ENCODE measurements around the gene DMWD. TPM values are rescaled to one million over a fixed set of nuclear protein-coding genes. Genes with fewer than 3 reads are reported as not detected.
A peak's percentile ranks its signal among the peaks of the same experiment; 100 is the strongest.
"Not testable (repeated sequence)": the region's sequence is repeated elsewhere in the genome, so short reads cannot be mapped to it uniquely, and the experiment has no call there.

The DMWD gene
- total RNA-seq, 4 donors from 2014 or later = 9.1 to 32.2 (median 23.5) TPM

GRCh38 chr19:45801603-45802175 lies 9.0 kb upstream of the DMWD start:
- H3K36me3 ChIP-seq = no peaks in the 10 kb centered on the region
- H3K27me3 ChIP-seq = no peaks in the 10 kb centered on the region
- peaks cover 13 to 35% (median 24%) of the 10 kb centered on the region in 3 donors for H3K4me1 ChIP-seq
- no peak for DNase-seq
- H3K4me3 ChIP-seq = no peak overlapping the region
- WGBS, 2 donors = 71 to 77% methylated on average over 2 to 7 of the region's 7 CpGs
- H3K9me3 ChIP-seq = no peaks in the 10 kb centered on the region
- TF ChIP-seq, protein P1, sequence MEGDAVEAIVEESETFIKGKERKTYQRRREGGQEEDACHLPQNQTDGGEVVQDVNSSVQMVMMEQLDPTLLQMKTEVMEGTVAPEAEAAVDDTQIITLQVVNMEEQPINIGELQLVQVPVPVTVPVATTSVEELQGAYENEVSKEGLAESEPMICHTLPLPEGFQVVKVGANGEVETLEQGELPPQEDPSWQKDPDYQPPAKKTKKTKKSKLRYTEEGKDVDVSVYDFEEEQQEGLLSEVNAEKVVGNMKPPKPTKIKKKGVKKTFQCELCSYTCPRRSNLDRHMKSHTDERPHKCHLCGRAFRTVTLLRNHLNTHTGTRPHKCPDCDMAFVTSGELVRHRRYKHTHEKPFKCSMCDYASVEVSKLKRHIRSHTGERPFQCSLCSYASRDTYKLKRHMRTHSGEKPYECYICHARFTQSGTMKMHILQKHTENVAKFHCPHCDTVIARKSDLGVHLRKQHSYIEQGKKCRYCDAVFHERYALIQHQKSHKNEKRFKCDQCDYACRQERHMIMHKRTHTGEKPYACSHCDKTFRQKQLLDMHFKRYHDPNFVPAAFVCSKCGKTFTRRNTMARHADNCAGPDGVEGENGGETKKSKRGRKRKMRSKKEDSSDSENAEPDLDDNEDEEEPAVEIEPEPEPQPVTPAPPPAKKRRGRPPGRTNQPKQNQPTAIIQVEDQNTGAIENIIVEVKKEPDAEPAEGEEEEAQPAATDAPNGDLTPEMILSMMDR (IDR thresholded peaks at IDR 0.05) = no peak
- intact Hi-C loops (cut with DNase I) = no loop called here
- no peak overlapping the region for H3K27ac ChIP-seq

DNA sequence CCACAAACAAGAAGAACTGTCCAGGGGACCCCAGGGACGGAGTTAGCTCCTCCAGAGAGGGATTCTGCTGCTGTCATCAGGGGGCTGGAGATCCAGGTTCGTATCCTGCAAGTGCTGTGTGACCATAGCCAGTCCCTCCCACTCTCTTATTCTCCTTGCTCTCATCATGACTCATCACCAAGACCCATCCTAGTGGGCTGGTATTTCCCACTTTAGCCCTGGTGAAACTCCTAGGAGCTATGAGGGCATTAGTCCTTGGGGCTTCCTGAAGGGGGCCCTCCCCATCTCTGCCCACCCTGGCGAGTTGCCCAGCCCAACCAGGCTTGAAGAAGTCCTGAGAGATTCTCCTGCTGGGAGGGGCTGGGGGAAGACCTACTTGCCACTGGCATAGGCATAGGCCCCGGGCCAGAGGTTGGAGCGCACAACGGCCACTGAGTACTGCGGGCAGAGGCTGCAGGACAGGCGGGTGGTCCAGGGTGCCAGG lies 7.5 kb upstream of the DMWD start:
- TF ChIP-seq, protein P1 (IDR thresholded peaks at IDR 0.05) = no peak
- TF ChIP-seq POLR2A (IDR thresholded peaks at IDR 0.05) = no peak
- intact Hi-C loops (cut with DNase I) = no loop called here
- 44 to 57% methylated on average over 2 of the region's 8 CpGs for WGBS, 2 donors
- DNase-seq = no peak
- peak overlapping the region; percentile 59 to 76 (median 70) for H3K27ac ChIP-seq
- no peaks in the 10 kb centered on the region for H3K27me3 ChIP-seq
- peaks cover 13 to 35% (median 24%) of the 10 kb centered on the region in 3 donors for H3K4me1 ChIP-seq
- no peaks in the 10 kb centered on the region for H3K9me3 ChIP-seq
- H3K36me3 ChIP-seq = no peaks in the 10 kb centered on the region
- H3K4me3 ChIP-seq = no peak overlapping the region

DNA sequence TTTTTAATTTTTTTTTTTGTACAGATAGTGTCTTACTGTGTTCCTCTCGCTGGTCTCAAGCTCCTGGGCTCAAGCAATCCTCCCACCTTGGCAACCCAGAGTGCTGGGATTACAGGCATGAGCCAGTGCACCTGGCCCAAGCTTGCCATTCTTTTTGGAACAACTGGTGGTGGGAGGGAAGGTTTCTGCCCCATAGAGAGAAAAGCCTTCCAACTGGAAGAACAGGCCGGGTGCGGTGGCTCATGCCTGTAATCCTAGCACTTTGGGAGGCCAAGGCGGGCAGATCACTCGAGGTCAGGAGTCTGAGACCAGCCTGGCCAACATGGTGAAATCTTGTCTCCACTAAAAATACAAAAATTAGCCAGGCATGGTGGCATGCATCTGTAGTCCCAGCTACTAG lies 6.9 kb upstream of the DMWD start:
- DNase-seq; H3K27me3 ChIP-seq; intact Hi-C loops (cut with DNase I); H3K9me3 ChIP-seq; H3K36me3 ChIP-seq: not testable (repeated sequence)
- whole genome bisulfite sequencing, 2 donors = 46 to 51% methylated on average over 5 of the region's 5 CpGs
- H3K4me3 ChIP-seq = peak overlapping the region in 1 of 4 donors; percentile 18
- peaks cover 13 to 35% (median 24%) of the 10 kb centered on the region in 3 donors for H3K4me1 ChIP-seq
- H3K27ac ChIP-seq = peak overlapping the region; percentile 59 to 76 (median 70)

DNA sequence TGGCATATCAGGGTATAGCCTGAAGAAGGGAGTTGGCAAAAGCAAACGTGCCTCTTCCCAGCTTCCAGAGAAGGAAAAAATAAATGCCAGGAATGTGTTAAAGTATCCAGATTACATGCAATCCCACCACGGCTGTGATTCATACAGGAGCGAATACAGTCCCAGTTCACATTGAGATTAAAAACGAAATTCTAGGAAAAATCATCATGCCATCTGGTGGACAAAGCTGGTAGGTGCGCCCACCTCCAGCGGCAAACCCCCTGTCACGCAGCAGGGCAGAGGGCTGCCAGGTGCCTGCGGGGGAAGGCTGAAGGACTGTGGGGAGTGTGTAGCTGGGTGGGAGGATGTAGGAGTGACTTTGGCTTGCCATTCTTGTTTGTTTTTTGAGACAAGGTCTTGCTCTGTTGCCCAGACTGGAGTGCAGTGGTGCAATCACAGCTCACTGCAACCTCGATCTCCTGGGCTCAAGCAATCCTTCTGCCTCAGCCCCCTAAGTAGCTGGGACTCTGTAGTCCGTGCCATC lies 6.4 kb upstream of the DMWD start:
- H3K27me3 ChIP-seq = no peaks in the 10 kb centered on the region
- intact Hi-C loops (cut with DNase I) = no loop called here
- peaks cover 13 to 35% (median 24%) of the 10 kb centered on the region in 3 donors for H3K4me1 ChIP-seq
- H3K27ac ChIP-seq = peak overlapping the region; percentile 67 to 76 (median 70)
- DNase-seq = no peak
- WGBS, 2 donors = 2% methylated on average over 10 of the region's 10 CpGs
- peak overlapping the region in 2 of 4 donors; percentile 18 to 21 for H3K4me3 ChIP-seq
- no peaks in the 10 kb centered on the region for H3K36me3 ChIP-seq
- TF ChIP-seq, protein P1 (IDR thresholded peaks at IDR 0.05) = peak; percentile 83 to 94 (median 90)
- no peak for TF ChIP-seq POLR2A (IDR thresholded peaks at IDR 0.05)
- H3K9me3 ChIP-seq = no peaks in the 10 kb centered on the region

DNA sequence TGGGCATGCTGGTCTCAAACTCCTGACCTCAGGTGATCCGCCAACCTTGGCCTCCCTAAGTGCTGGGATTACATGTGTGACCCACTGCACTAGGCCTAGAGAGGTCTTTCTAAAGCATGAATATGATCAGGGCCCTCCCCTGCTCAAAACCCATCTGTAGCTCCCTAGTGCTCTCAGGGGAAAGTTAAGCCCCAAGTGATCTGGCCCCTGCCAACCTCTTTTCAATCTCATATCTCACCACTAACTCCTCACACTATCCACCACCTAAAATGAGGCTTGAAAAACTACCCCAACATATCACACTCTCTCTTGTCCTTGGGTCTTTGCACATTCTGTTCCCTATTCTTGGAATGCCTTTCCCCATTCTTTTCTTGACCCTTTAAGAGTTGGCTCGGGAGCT lies 2.0 kb upstream of the DMWD start:
- H3K9me3 ChIP-seq = no peaks in the 10 kb centered on the region
- intact Hi-C loops (cut with DNase I) = no loop called here
- DNase-seq = no peak

More for the DNA sequence above, 2.0 kb upstream of the DMWD start:
- TF ChIP-seq, protein P1 (IDR thresholded peaks at IDR 0.05) = no peak
- TF ChIP-seq POLR2A (IDR thresholded peaks at IDR 0.05) = no peak
- H3K27ac ChIP-seq = no peak overlapping the region
- H3K4me3 ChIP-seq = no peak overlapping the region
- peaks cover 3 to 15% (median 4%) of the 10 kb centered on the region in 3 donors for H3K36me3 ChIP-seq
- WGBS, 2 donors = 44 to 45% methylated on average over 1 of the region's 2 CpGs
- H3K27me3 ChIP-seq = no peaks in the 10 kb centered on the region
- peaks cover 21 to 45% (median 30%) of the 10 kb centered on the region in 3 donors for H3K4me1 ChIP-seq
